ENCODE results near the gene C1QTNF7. TPM values are rescaled to one million over a fixed set of nuclear protein-coding genes. Genes with fewer than 3 reads are reported as not detected.

Gene C1QTNF7, protein sequence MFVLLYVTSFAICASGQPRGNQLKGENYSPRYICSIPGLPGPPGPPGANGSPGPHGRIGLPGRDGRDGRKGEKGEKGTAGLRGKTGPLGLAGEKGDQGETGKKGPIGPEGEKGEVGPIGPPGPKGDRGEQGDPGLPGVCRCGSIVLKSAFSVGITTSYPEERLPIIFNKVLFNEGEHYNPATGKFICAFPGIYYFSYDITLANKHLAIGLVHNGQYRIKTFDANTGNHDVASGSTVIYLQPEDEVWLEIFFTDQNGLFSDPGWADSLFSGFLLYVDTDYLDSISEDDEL
- total RNA-seq (2016; rRNA removed; fragmentation: Illumina TruSeq; extraction: Trizol) (not detected in 2 replicates), polyA plus RNA-seq (2011; rRNA removed) (not detected in 2 replicates), polyA minus RNA-seq (2011; rRNA and poly(A)+ RNA removed; ENCODE audit: low replicate concordance) (not detected in 2 replicates), Bru-seq, nascent RNA (not detected), BruChase-seq, experiment 1, labeled RNA remaining after a 6-hour chase (not detected), BruChase-seq, experiment 2, labeled RNA remaining after a 2-hour chase (not detected)
- not detected in 2 replicates for total RNA-seq (2016; cell fraction: cytosol; rRNA removed; fragmentation: Illumina TruSeq; extraction: Trizol; ENCODE audit: low read depth)
- not detected in 2 replicates for total RNA-seq (2016; cell fraction: insoluble cytoplasmic fraction; rRNA removed; fragmentation: Illumina TruSeq; extraction: Trizol)
- total RNA-seq (2016; cell fraction: membrane; rRNA removed; fragmentation: Illumina TruSeq; extraction: Trizol) = not detected in 2 replicates
- total RNA-seq (2016; cell fraction: nucleus; rRNA removed; fragmentation: Illumina TruSeq; extraction: Trizol) = not detected in 2 replicates
- polyA plus RNA-seq (2011; cell fraction: cytosol; rRNA removed) = not detected in 2 replicates
- polyA plus RNA-seq (2011; cell fraction: nucleus; rRNA removed) = not detected in 2 replicates
- polyA plus RNA-seq (2012) = not detected in 2 replicates
- polyA plus RNA-seq (2016; cell fraction: cytosol; fragmentation: Illumina TruSeq; extraction: Trizol; ENCODE audit: low read depth) = not detected in 2 replicates
- polyA plus RNA-seq (2016; cell fraction: insoluble cytoplasmic fraction; fragmentation: Illumina TruSeq; extraction: Trizol; ENCODE audit: low read depth) = not detected in 2 replicates
- not detected in 2 replicates for polyA plus RNA-seq (2016; cell fraction: membrane; fragmentation: Illumina TruSeq; extraction: Trizol; ENCODE audit: low read depth)
- not detected in 2 replicates for polyA plus RNA-seq (2016; cell fraction: nucleus; fragmentation: Illumina TruSeq; extraction: Trizol; ENCODE audit: insufficient read depth, low read depth)
- not detected in 2 replicates for polyA minus RNA-seq (2011; cell fraction: cytosol; rRNA and poly(A)+ RNA removed)
- polyA minus RNA-seq (2011; cell fraction: nucleus; rRNA and poly(A)+ RNA removed) = not detected in 2 replicates
- long read RNA-seq, experiment 1 = 0 reads
- long read RNA-seq, experiment 2 = 0 reads

GRCh38 chr4:15427701-15428100, at the start of gene C1QTNF7:
TSS of gene C1QTNF7 (plus strand) at chr4:15428033. CDS start at chr4:15435744, 7,711 bp downstream.
- CTCF ChIA-PET (ENCODE audit: low intra/inter-chr PET ratio, low total read pairs) = no interaction called here

More at GRCh38 chr4:15427701-15428100, at the start of gene C1QTNF7:
- DNase-seq (ENCODE audit: low spot score) = no peak
- Histone ChIP-seq H3K4me3 (replicated peaks in 1 of 3; ENCODE audit: insufficient read depth in 1 of 3, low read depth in 2 of 3, low read length in 3 of 3) (no peak within 1 kb of the TSS), H3K79me2 (ENCODE audit: insufficient read depth, low read length) (no peaks in the 10 kb centered on the region), H2AFZ (ENCODE audit: low read length) (no peak within 1 kb of the TSS), H3K4me1 (ENCODE audit: insufficient read depth, low read length) (no peaks in the 10 kb centered on the region), H3K27me3 (ENCODE audit: control insufficient read depth in 1 of 2, insufficient read depth in 2 of 2, low read length in 2 of 2) (no peaks in the 10 kb centered on the region), H3K36me3 (replicated peaks in 1 of 2; ENCODE audit: control insufficient read depth in 1 of 2, insufficient read depth in 2 of 2, low read length in 2 of 2) (no peaks in the 10 kb centered on the region), H4K20me1 (ENCODE audit: insufficient read depth, low read length) (no peaks in the 10 kb centered on the region), H3K9me3 (ENCODE audit: low read length) (no peaks in the 10 kb centered on the region), H3K4me2 (ENCODE audit: low read depth, low read length) (no peak within 1 kb of the TSS), H3K9ac (ENCODE audit: insufficient read depth, low read depth, low read length) (no peak within 1 kb of the TSS), H3K27ac (ENCODE audit: extremely low read length, insufficient read depth, low read length) (no peak within 1 kb of the TSS)
- ATAC-seq = no peak
- FAIRE-seq = no peak
- POLR2A ChIA-PET = no interaction called here
- intact Hi-C loops (cut with micrococcal nuclease; ENCODE audit: unreplicated experiment) = no loop called here
- in situ Hi-C loops (cut with HindIII; ENCODE audit: extremely low pct_ligation_motif_present, low pct_unique_long_range_greater_than_20kb) = no loop called here
- BruUV-seq (replicated peaks) = no TSS peak
- 0% methylated on average over 3 of the region's 3 CpGs for WGBS (ENCODE audit: low lambda C conversion rate)
- no peak for TF ChIP-seq TCF7 (IDR thresholded peaks at IDR 0.05; ENCODE audit: low read depth)
- no peak for TF ChIP-seq CERS6 (CRISPR knock-in tag; IDR thresholded peaks at IDR 0.05)
- TF ChIP-seq RNF219 (CRISPR knock-in tag; IDR thresholded peaks at IDR 0.05) = no peak
- TF ChIP-seq THAP7 (CRISPR knock-in tag; IDR thresholded peaks at IDR 0.05) = no peak
- TF ChIP-seq FOSL1 (CRISPR knock-in tag; IDR thresholded peaks at IDR 0.05; ENCODE audit: borderline replicate concordance) = no peak
